Psoas muscle (tissue), 8 donors: ENCODE data around the gene BEX1. TPM values are rescaled to one million over a fixed set of nuclear protein-coding genes. Genes with fewer than 3 reads are reported as not detected.
"Not testable (repeated sequence)": the region's sequence is repeated elsewhere in the genome, so short reads cannot be mapped to it uniquely, and the experiment has no call there.

Source experiments
- ATAC-seq, 4 donors: fragments of 200-7000 bp; cut with Tn5 transposase; one replicate each; pipeline ENCODE4 v1.9.1; 2020; ENCODE audit warnings: moderate library complexity in 3 of 4, mild to moderate bottlenecking in 2 of 4
- DNase-seq, 2 donors: peaks; one replicate each; pipeline ENCODE4 v3.0.0-alpha.2; 2020
- H3K27ac ChIP-seq: fragments of 200-600 bp; one replicate; pipeline ENCODE4 v1.8.0; 2022
- H3K27me3 ChIP-seq, 3 donors: fragments of 200-600 bp in 1 of 3; one replicate each; pipeline versions ENCODE4 v1.6.1 to v1.8.0; 2013 to 2022; ENCODE audit warnings: low read length in 2 of 3, mild to moderate bottlenecking in 2 of 3, moderate library complexity in 1 of 3; ENCODE audit not compliant: insufficient read depth in 3 of 3
- H3K36me3 ChIP-seq, 2 donors: fragments of 200-600 bp in 1 of 2; one replicate each; pipeline versions ENCODE4 v1.6.1 to v1.8.0; 2013 to 2022; ENCODE audit warnings: low read depth in 1 of 2, mild to moderate bottlenecking in 1 of 2, moderate library complexity in 1 of 2; ENCODE audit not compliant: insufficient read depth in 1 of 2
- H3K4me1 ChIP-seq: fragments of 200-600 bp; one replicate; pipeline ENCODE4 v1.8.0; 2022
- H3K4me3 ChIP-seq: fragments of 200-600 bp; one replicate; pipeline ENCODE4 v1.8.0; 2022; ENCODE audit warnings: mild to moderate bottlenecking
- H3K9me3 ChIP-seq: fragments of 200-600 bp; one replicate; pipeline ENCODE4 v1.8.0; 2022
- WGBS, 3 donors: extraction: QIAGEN DNeasy Blood & Tissue Kit; methylation state at CpG; one replicate each; pipeline versions ENCODE4 v1.1.6 to v1.1.7; 2013; 5-methylcytosine and 5-hydroxymethylcytosine counted together
- intact Hi-C, 2 donors: fragments of 100-400 bp; cut with DNase I; formaldehyde crosslinking; loops; one replicate each; pipeline versions ENCODE4 v1.11.0 to v1.14.2; 2022
- long read RNA-seq, 2 donors: library from polyadenylated mRNA; unstranded; transcript quantifications; one replicate each; pipeline ENCODE4 v2.0.0, GENCODE V29; 2021
- polyA plus RNA-seq, 3 donors: library from polyadenylated mRNA; stranded (reverse); fragments of 200-250 nt; gene quantifications; one replicate each; pipeline ENCODE4 v1.2.3, GENCODE V29; 2013
- total RNA-seq, 4 donors: library from RNA; stranded (reverse); fragmentation: NEBNext Ultra II Directional in 2 of 4; extraction: Animal tissue kit (Norgen Biotek cat#: 25700) in 2 of 4; gene quantifications; one replicate each; pipeline versions ENCODE4 v1.2.1 to v1.2.4, GENCODE V29; 2021 to 2023
- TF ChIP-seq, protein P1 (sequence below): fragments of 200-600 bp; IDR thresholded peaks from one replicate; pipeline ENCODE4 v1.8.0; 2022; ENCODE audit warnings: antibody characterized with exemption
- donor health status: healthy with polysubstance abuse.
- donor health status: DM: no; HTN: no; CAD: no; lungs with moderate emphysema.
- donor health status: Bipolar disorder and iron deficiency.
- donor health status: healthy.
- donor health status: DM: yes; HTN: yes; CAD: no.
- donor health status: DM: no; HTN: no; CAD: no.
- donor health status: DM: no; HTN: no; CAD: no.
- donor health status: DM: yes; HTN: yes; CAD: no.

Gene BEX1
- under 1 TPM in 1 of 4 donors, not detected in 3; 0.48 TPM for total RNA-seq
- under 1 TPM in 2 of 3 donors, not detected in 1; 0.12 to 0.25 TPM for polyA plus RNA-seq
- long read RNA-seq, donor 1, result 0 reads
- long read RNA-seq, donor 2, result 0 reads

DNA sequence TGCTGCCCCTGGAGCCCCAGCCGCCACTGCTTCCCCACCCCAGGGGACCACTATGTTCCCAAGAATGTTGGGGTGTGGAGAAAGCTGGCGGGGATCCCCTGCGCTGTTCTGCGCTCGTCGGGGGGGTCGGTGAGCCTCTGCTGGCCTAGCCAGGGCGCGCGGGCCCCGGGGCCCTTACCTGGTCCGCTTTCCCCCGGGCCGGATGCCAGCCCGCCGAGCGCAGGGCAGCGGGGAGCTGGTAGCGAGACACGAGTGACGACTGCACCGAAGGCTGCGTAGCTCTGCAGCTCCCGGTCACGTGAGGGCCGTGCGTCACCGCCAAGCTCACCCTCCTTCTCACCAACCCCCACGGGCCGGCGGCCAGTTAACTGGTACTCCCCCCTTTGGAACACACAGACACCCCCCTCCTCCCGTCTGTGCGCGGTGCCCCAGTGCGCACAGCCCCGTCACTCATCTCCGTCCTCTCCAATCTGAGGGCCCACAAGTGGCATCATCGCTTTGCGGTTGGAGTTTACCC, at the start of gene BEX1:
TSS of gene BEX1 (minus strand) at position 254 of the 517 bp plus-strand sequence. CDS start 897 bp downstream, outside the sequence.
- peak in 1 of 2 donors; percentile 51 for DNase-seq
- TF ChIP-seq, protein P1, sequence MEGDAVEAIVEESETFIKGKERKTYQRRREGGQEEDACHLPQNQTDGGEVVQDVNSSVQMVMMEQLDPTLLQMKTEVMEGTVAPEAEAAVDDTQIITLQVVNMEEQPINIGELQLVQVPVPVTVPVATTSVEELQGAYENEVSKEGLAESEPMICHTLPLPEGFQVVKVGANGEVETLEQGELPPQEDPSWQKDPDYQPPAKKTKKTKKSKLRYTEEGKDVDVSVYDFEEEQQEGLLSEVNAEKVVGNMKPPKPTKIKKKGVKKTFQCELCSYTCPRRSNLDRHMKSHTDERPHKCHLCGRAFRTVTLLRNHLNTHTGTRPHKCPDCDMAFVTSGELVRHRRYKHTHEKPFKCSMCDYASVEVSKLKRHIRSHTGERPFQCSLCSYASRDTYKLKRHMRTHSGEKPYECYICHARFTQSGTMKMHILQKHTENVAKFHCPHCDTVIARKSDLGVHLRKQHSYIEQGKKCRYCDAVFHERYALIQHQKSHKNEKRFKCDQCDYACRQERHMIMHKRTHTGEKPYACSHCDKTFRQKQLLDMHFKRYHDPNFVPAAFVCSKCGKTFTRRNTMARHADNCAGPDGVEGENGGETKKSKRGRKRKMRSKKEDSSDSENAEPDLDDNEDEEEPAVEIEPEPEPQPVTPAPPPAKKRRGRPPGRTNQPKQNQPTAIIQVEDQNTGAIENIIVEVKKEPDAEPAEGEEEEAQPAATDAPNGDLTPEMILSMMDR, result no peak
- Histone ChIP-seq H3K4me3 (peak within 1 kb of the TSS; percentile 15), H3K4me1 (no peaks in the 10 kb centered on the region), H3K9me3 (no peaks in the 10 kb centered on the region), H3K36me3 (no peaks in the 10 kb centered on the region), H3K27me3 (peaks cover 0 to 22% (median 0%) of the 10 kb centered on the region in 3 donors), H3K27ac (no peak within 1 kb of the TSS)
- no peak for ATAC-seq
- intact Hi-C loops, result no loop called here
- 1 to 34% (median 3%) methylated on average over 6 to 39 of the region's 39 CpGs for WGBS, 3 donors

- H3K27me3 ChIP-seq, intact Hi-C loops, H3K36me3 ChIP-seq, DNase-seq, H3K9me3 ChIP-seq, H3K4me3 ChIP-seq, ATAC-seq, H3K4me1 ChIP-seq, H3K27ac ChIP-seq: not testable (repeated sequence)
- 78 to 92% (median 90%) methylated on average over 6 of the region's 6 CpGs for WGBS, 3 donors
These were observed 45.5 kb upstream of the BEX1 start for GRCh38 chrX:103109497-103109896.

DNA sequence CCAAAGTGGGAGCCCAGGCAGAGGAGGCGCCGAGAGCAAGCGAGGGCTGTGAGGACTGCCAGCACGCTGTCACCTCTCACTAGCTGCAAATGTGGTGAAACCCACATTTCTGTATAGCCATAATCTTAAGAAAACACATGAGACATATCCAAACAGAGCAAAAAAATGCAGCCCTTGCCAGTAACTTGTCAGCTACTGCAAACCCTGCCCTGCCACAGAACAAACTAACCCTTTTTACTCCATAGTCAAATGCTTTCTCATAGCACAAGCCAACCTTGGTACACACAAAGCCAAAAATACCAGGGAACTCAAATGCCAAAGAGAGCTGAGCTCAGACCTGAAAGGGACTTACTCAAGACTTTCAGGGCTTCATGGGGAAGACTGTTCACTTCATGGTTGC, 43.9 kb upstream of the BEX1 start:
- no peaks in the 10 kb centered on the region for H3K27me3 ChIP-seq
- H3K4me3 ChIP-seq, result no peak overlapping the region
- TF ChIP-seq, protein P1, result no peak
- no peaks in the 10 kb centered on the region for H3K36me3 ChIP-seq
- H3K9me3 ChIP-seq, result no peaks in the 10 kb centered on the region
- DNase-seq, result no peak
- ATAC-seq, result no peak
- no peak overlapping the region for H3K27ac ChIP-seq
- 63 to 94% (median 91%) methylated on average over 1 to 4 of the region's 4 CpGs for WGBS, 3 donors
- intact Hi-C loops, result no loop called here
- no peaks in the 10 kb centered on the region for H3K4me1 ChIP-seq

DNA sequence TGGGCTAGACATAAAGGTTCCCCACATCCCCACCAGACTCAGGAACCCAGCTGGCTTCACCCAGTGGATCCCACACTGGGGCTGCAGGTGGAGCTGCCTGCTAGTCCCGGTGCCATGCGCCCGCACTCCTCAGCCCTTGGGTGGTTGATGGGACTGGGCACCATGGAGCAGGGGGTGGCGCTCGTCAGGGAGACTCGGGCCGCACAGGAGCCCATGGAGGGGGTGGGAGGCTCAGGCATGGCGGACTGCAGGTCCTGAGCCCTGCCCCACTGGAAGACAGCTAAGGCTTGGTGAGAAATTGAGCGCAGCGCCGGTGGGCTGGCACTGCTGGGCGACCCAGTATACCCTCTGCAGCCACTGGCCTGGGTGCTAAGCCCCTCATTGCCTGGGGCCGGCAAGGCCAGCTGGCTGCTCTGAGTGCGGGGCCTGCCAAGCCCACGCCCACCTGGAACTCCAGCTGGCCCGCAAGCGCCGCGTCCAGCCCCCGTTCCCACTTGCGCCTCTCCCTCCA, 43.3 kb upstream of the BEX1 start:
- H3K27ac ChIP-seq, ATAC-seq, H3K4me1 ChIP-seq, H3K36me3 ChIP-seq, intact Hi-C loops, H3K9me3 ChIP-seq, DNase-seq, H3K4me3 ChIP-seq, H3K27me3 ChIP-seq: not testable (repeated sequence)
- WGBS, 3 donors, result 89 to 97% (median 94%) methylated on average over 6 to 21 of the region's 21 CpGs

- H3K36me3 ChIP-seq, H3K27me3 ChIP-seq, intact Hi-C loops, H3K27ac ChIP-seq, H3K9me3 ChIP-seq, DNase-seq, ATAC-seq, H3K4me3 ChIP-seq, H3K4me1 ChIP-seq: not testable (repeated sequence)
- WGBS, 3 donors, result 91 to 97% (median 96%) methylated on average over 12 to 26 of the region's 26 CpGs
These were observed 40.4 kb upstream of the BEX1 start for GRCh38 chrX:103104370-103104769.

DNA sequence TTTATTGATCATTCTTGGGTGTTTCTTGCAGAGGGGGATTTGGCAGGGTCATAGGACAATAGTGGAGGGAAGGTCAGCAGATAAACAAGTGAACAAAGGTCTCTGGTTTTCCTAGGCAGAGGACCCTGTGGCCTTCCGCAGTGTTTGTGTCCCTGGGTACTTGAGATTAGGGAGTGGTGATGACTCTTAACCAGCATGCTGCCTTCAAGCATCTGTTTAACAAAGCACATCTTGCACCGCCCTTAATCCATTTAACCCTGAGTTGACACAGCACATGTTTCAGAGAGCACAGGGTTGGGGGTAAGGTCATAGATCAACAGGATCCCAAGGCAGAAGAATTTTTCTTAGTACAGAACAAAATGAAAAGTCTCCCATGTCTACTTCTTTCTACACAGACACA, 39.9 kb upstream of the BEX1 start:
- intact Hi-C loops, result not testable (repeated sequence)

More for the DNA sequence above, 39.9 kb upstream of the BEX1 start:
- ATAC-seq, H3K9me3 ChIP-seq, H3K27ac ChIP-seq, H3K36me3 ChIP-seq, H3K4me1 ChIP-seq, DNase-seq, H3K27me3 ChIP-seq, H3K4me3 ChIP-seq: not testable (repeated sequence)
- no CpG with 5 or more reads among the region's 2 CpGs for WGBS, 3 donors
